K562 (cell line): ENCODE results near the gene SUV39H2. TPM values are rescaled to one million over a fixed set of nuclear protein-coding genes. Genes with fewer than 3 reads are reported as not detected.

Source experiments
- ADNP ChIP-seq: fragments of 200-800 bp; sonication (Bioruptor generic); IDR thresholded peaks from 2 replicates; pipeline ENCODE4 v1.6.1; 2016; ENCODE audit warnings: missing genetic modification characterization, missing compliant biosample characterization
- FOXJ2 ChIP-seq: fragments of 200-800 bp; sonication (Bioruptor generic); IDR thresholded peaks from 2 replicates; pipeline ENCODE4 v1.6.1; 2016; ENCODE audit warnings: missing genetic modification characterization, missing compliant biosample characterization
- TBL1XR1 ChIP-seq, 2 experiments: IDR thresholded peaks; 2 replicates each; pipeline ENCODE4 v1.6.1; 2012; ENCODE audit warnings: improper control_type of control experiment in 2 of 2, low read length in 2 of 2, mild to moderate bottlenecking in 1 of 2
- ZNF707 ChIP-seq: fragments of 250-450 bp; sonication (Bioruptor Pico); conservative IDR thresholded peaks from 2 replicates; pipeline ENCODE4 v1.8.0; 2022; ENCODE audit warnings: inconsistent platforms, mild to moderate bottlenecking, moderate library complexity
- polyA plus RNA-seq, 8 experiments: library from polyadenylated mRNA; depleted of rRNA in 4 of 8; stranded (reverse) in 5 of 8; unstranded in 3 of 8; fragments of >200 nt; fragmentation: Nextera tagmentation in 2 of 8; fragmentation: Illumina TruSeq in 1 of 8; extraction: Ambion mirVana in 2 of 8; extraction: Trizol in 1 of 8; gene quantifications; 2 replicates each; pipeline versions ENCODE4 v1.2.1 to v1.2.3, GENCODE V29; 2011 to 2014; ENCODE audit warnings: inconsistent platforms in 1 of 8, missing spikeins in 1 of 8
- total RNA-seq, 7 experiments: library from RNA; depleted of rRNA in 6 of 7; stranded (reverse); fragments of >200 nt in 6 of 7; fragmentation: Illumina TruSeq in 2 of 7; extraction: Trizol in 2 of 7; gene quantifications; 2 replicates each; pipeline versions ENCODE4 v1.2.1 to v1.2.3, GENCODE V29; 2011 to 2021; ENCODE audit warnings: low replicate concordance in 1 of 7
- TF ChIP-seq, protein P1 (sequence below), 2 experiments: fragments of 450-650 bp in 1 of 2; sonication (generic) in 1 of 2; formaldehyde crosslinking in 1 of 2; IDR thresholded peaks; 2 replicates each; pipeline versions ENCODE4 v1.7.1 to v1.9.0; 2016 to 2022; ENCODE audit warnings: inconsistent platforms in 1 of 2, mild to moderate bottlenecking in 1 of 2, missing genetic modification reagents in 1 of 2
- TF ChIP-seq, protein P2 (sequence below), 3 experiments: IDR thresholded peaks in 2 of 3; conservative IDR thresholded peaks in 1 of 3; 2 replicates each; pipeline ENCODE4 v1.5.1; 2011 to 2012; ENCODE audit warnings: low read length in 3 of 3, mild to moderate bottlenecking in 3 of 3, control low read depth in 2 of 3, improper control_type of control experiment in 1 of 3, inconsistent platforms in 1 of 3, low read depth in 1 of 3, mixed read lengths in 1 of 3, moderate library complexity in 1 of 3; ENCODE audit not compliant: insufficient read depth in 2 of 3
- TF ChIP-seq, protein P3 (sequence below): fragments of 450-650 bp; IDR thresholded peaks from 2 replicates; pipeline ENCODE4 v1.6.1; 2018; ENCODE audit not compliant: partially characterized antibody
- TF ChIP-seq, protein P4 (sequence below): fragments of 450-650 bp; IDR thresholded peaks from 2 replicates; pipeline ENCODE4 v1.6.1; 2017; ENCODE audit warnings: mild to moderate bottlenecking, moderate library complexity

SUV39H2 gene
- total and polyA plus RNA-seq, 9 of the 15 experiments (the other 6 are each of a cell fraction or from before 2014, with no cell fraction given): 24.1 to 54.3 (median 41.3) TPM

DNA sequence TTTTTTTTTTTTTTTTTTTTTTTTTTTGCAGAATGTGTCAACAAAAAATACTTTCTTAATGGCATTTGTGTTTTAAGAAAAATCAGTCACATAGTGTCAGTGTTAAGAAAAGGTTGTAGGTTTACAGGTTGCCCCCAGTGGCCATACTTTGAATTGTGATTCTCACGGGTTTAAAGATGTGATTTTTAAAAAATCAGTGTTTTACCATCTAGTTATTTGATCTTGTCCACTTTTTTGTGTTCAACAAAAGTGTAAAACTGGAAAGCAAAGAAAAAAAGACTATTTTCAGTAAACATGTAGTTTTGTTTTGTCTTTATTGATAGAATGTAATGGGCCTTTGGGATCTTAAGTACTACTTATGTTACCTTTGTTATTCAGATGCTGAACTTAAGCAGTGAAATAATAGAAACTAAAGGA lies 25.7 kb downstream of the SUV39H2 start (continued):
- TF ChIP-seq, protein P1, sequence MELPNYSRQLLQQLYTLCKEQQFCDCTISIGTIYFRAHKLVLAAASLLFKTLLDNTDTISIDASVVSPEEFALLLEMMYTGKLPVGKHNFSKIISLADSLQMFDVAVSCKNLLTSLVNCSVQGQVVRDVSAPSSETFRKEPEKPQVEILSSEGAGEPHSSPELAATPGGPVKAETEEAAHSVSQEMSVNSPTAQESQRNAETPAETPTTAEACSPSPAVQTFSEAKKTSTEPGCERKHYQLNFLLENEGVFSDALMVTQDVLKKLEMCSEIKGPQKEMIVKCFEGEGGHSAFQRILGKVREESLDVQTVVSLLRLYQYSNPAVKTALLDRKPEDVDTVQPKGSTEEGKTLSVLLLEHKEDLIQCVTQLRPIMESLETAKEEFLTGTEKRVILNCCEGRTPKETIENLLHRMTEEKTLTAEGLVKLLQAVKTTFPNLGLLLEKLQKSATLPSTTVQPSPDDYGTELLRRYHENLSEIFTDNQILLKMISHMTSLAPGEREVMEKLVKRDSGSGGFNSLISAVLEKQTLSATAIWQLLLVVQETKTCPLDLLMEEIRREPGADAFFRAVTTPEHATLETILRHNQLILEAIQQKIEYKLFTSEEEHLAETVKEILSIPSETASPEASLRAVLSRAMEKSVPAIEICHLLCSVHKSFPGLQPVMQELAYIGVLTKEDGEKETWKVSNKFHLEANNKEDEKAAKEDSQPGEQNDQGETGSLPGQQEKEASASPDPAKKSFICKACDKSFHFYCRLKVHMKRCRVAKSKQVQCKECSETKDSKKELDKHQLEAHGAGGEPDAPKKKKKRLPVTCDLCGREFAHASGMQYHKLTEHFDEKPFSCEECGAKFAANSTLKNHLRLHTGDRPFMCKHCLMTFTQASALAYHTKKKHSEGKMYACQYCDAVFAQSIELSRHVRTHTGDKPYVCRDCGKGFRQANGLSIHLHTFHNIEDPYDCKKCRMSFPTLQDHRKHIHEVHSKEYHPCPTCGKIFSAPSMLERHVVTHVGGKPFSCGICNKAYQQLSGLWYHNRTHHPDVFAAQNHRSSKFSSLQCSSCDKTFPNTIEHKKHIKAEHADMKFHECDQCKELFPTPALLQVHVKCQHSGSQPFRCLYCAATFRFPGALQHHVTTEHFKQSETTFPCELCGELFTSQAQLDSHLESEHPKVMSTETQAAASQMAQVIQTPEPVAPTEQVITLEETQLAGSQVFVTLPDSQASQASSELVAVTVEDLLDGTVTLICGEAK (IDR thresholded peaks at IDR 0.05): peak; percentile 69
- TF ChIP-seq, protein P1 (CRISPR knock-in tag; IDR thresholded peaks at IDR 0.05): no peak; the same call in none of the 2 replicates
- TF ChIP-seq FOXJ2 (tag) (no peak), ZNF707 (CRISPR knock-in tag) (no peak), TBL1XR1 (IDR thresholded peaks at IDR 0.05; ENCODE audit: low read length in 2 of 2) (no peak), ADNP (tag) (no peak)
- TF ChIP-seq, protein P2, sequence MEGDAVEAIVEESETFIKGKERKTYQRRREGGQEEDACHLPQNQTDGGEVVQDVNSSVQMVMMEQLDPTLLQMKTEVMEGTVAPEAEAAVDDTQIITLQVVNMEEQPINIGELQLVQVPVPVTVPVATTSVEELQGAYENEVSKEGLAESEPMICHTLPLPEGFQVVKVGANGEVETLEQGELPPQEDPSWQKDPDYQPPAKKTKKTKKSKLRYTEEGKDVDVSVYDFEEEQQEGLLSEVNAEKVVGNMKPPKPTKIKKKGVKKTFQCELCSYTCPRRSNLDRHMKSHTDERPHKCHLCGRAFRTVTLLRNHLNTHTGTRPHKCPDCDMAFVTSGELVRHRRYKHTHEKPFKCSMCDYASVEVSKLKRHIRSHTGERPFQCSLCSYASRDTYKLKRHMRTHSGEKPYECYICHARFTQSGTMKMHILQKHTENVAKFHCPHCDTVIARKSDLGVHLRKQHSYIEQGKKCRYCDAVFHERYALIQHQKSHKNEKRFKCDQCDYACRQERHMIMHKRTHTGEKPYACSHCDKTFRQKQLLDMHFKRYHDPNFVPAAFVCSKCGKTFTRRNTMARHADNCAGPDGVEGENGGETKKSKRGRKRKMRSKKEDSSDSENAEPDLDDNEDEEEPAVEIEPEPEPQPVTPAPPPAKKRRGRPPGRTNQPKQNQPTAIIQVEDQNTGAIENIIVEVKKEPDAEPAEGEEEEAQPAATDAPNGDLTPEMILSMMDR (IDR thresholded peaks at IDR 0.05 in 2 of 3, conservative IDR thresholded peaks at IDR 0.05 in 1 of 3; ENCODE audit: insufficient read depth in 2 of 3, low read depth in 1 of 3, low read length in 3 of 3): peak in 2 of 3 experiments; percentile 25 to 64; a peak in 4 of 6 replicates
- TF ChIP-seq, protein P3, sequence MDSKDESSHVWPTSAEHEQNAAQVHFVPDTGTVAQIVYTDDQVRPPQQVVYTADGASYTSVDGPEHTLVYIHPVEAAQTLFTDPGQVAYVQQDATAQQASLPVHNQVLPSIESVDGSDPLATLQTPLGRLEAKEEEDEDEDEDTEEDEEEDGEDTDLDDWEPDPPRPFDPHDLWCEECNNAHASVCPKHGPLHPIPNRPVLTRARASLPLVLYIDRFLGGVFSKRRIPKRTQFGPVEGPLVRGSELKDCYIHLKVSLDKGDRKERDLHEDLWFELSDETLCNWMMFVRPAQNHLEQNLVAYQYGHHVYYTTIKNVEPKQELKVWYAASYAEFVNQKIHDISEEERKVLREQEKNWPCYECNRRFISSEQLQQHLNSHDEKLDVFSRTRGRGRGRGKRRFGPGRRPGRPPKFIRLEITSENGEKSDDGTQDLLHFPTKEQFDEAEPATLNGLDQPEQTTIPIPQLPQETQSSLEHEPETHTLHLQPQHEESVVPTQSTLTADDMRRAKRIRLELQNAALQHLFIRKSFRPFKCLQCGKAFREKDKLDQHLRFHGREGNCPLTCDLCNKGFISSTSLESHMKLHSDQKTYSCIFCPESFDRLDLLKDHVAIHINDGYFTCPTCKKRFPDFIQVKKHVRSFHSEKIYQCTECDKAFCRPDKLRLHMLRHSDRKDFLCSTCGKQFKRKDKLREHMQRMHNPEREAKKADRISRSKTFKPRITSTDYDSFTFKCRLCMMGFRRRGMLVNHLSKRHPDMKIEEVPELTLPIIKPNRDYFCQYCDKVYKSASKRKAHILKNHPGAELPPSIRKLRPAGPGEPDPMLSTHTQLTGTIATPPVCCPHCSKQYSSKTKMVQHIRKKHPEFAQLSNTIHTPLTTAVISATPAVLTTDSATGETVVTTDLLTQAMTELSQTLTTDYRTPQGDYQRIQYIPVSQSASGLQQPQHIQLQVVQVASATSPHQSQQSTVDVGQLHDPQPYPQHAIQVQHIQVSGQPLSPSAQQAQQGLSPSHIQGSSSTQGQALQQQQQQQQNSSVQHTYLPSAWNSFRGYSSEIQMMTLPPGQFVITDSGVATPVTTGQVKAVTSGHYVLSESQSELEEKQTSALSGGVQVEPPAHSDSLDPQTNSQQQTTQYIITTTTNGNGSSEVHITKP: no peak
- TF ChIP-seq, protein P4, sequence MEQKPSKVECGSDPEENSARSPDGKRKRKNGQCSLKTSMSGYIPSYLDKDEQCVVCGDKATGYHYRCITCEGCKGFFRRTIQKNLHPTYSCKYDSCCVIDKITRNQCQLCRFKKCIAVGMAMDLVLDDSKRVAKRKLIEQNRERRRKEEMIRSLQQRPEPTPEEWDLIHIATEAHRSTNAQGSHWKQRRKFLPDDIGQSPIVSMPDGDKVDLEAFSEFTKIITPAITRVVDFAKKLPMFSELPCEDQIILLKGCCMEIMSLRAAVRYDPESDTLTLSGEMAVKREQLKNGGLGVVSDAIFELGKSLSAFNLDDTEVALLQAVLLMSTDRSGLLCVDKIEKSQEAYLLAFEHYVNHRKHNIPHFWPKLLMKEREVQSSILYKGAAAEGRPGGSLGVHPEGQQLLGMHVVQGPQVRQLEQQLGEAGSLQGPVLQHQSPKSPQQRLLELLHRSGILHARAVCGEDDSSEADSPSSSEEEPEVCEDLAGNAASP: no peak
